MM.1S (cell line): ENCODE measurements around the gene KLHDC7A.

Source experiments
- EZH2phosphoT487 ChIP-seq: fragments of 300-600 bp; sonication (generic); IDR thresholded peaks from 2 replicates; pipeline ENCODE4 v1.6.1; 2018; ENCODE audit warnings: antibody characterized with exemption, low read length
- TF ChIP-seq, protein P1 (sequence below): fragments of 300-600 bp; sonication (generic); IDR thresholded peaks from 2 replicates; pipeline ENCODE4 v1.5.1; 2016; ENCODE audit warnings: antibody characterized with exemption, low read length, mixed read lengths

DNA sequence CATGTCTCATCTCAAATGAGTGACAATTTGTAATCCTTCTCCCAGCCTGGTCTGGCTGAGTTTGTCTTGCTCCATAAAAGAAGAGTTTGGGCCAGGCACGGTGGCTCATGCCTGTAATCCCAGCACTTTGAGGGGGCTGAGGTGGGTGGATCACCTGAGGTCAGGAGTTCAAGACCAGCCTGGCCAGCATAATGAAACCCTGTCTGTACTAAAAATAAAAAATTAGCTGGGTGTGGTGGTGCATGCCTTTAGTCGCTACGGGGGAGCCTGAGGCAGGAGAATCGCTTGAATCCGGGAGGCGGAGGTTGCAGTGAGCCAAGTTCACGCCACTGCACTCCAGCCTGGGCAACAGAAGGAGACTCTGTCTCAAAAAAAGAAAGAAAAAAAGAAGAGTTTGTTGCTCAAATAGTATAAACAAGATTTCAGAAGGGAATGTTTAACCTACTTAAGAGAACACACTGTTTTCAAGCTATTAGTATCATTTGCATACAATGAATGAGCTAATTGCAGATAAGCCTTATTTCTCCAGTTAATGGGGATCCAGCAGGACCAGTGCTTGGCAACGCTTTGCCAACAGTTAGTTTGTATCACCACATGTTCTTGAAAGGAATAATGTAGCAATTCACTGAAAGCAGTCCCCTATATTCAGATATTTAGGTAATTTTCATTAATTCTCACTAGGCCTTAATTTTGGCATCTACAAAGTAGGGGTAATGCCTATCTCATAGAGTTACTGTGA, 15.9 kb downstream of the KLHDC7A start:
- TF ChIP-seq, protein P1, sequence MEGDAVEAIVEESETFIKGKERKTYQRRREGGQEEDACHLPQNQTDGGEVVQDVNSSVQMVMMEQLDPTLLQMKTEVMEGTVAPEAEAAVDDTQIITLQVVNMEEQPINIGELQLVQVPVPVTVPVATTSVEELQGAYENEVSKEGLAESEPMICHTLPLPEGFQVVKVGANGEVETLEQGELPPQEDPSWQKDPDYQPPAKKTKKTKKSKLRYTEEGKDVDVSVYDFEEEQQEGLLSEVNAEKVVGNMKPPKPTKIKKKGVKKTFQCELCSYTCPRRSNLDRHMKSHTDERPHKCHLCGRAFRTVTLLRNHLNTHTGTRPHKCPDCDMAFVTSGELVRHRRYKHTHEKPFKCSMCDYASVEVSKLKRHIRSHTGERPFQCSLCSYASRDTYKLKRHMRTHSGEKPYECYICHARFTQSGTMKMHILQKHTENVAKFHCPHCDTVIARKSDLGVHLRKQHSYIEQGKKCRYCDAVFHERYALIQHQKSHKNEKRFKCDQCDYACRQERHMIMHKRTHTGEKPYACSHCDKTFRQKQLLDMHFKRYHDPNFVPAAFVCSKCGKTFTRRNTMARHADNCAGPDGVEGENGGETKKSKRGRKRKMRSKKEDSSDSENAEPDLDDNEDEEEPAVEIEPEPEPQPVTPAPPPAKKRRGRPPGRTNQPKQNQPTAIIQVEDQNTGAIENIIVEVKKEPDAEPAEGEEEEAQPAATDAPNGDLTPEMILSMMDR, result no peak
- no peak for TF ChIP-seq EZH2phosphoT487
